GM13977 (cell line): ENCODE results near the gene RTKN.
A peak's percentile ranks its signal among the peaks of the same experiment; 100 is the strongest.

ENCODE experiments used
- DNase-seq: peaks from one replicate; pipeline ENCODE4 v3.0.0; 2012; ENCODE audit warnings: low spot score
- in situ Hi-C: fragments of 300-500 bp; cut with MboI; formaldehyde crosslinking; loops from one replicate; pipeline ENCODE4 v1.12.0; 2022; ENCODE audit warnings: low sequenced_read_pairs, low pct_unique_long_range_greater_than_20kb, mixed read lengths, inconsistent platforms; ENCODE audit not compliant: unreplicated experiment
- TF ChIP-seq, protein P1 (sequence below): IDR thresholded peaks from 2 replicates; pipeline ENCODE4 v1.5.1; 2012; ENCODE audit warnings: mild to moderate bottlenecking, control low read depth; ENCODE audit not compliant: insufficient read depth; ENCODE audit errors: extremely low read depth, missing control alignments

RTKN gene

DNA sequence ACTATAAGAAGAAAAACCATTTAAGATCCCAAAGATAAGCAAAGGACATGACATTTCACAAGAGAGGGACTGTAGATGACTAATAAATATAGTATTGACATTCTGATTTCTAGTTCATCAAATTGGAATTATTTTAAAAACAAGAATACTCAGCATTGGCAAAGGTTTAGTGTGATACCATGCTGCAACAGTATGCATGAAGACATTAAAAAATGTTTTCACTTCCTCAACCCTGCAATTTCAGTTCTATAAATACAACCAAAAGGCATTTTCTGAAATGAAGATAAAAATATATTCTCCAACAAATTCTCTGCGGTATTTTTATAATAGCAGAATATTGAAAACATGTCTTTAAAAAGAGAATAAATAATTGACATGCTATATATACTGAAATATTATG, 22.4 kb downstream of the RTKN start:
- no peak for DNase-seq
- TF ChIP-seq, protein P1, sequence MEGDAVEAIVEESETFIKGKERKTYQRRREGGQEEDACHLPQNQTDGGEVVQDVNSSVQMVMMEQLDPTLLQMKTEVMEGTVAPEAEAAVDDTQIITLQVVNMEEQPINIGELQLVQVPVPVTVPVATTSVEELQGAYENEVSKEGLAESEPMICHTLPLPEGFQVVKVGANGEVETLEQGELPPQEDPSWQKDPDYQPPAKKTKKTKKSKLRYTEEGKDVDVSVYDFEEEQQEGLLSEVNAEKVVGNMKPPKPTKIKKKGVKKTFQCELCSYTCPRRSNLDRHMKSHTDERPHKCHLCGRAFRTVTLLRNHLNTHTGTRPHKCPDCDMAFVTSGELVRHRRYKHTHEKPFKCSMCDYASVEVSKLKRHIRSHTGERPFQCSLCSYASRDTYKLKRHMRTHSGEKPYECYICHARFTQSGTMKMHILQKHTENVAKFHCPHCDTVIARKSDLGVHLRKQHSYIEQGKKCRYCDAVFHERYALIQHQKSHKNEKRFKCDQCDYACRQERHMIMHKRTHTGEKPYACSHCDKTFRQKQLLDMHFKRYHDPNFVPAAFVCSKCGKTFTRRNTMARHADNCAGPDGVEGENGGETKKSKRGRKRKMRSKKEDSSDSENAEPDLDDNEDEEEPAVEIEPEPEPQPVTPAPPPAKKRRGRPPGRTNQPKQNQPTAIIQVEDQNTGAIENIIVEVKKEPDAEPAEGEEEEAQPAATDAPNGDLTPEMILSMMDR, result no peak
- in situ Hi-C loops, result no loop called here

DNA sequence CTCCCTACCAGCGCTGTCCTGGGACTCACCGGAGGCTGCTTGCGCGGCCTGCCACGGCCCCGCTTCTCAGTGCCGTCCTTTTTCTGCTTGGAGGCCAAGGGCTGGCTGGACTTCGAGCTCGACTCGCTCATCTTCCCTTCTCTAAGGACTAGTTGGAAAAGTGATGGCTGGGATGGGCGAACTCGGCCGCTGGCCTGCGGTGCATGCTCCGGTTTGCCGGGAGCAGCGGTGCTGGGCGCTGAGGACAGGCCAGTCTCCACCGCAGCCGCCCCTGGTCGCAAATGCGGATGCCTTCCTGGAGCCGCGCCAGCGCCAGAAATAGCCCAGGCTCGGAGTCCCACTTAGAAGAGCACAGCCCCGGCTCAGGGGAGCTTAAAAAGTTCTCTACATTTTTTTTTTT, 23.4 kb downstream of the RTKN start:
- no peak for DNase-seq
- TF ChIP-seq, protein P1, result no peak
- in situ Hi-C loops, result no loop called here

DNA sequence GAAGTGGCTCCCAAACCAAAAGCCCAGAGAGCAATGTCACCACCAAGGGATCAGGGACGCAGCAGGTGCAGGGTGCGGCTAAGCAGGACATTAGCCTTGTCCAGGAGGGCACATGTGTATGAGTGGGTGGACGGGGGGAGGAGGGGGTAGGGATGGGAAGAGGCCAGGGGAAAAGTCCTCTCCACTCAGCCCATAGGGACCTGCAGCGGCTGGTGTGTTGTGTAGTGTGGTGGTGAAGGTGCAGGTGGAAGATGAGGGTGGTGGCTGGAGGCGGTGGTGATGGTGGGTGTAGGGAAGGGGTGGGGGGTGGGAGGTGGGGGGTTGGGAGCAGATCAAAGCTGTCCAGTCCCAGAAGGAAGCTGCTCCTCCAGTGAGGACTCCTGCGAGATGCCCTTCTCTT, 24.0 kb downstream of the RTKN start:
- in situ Hi-C loops, result no loop called here
- TF ChIP-seq, protein P1, result no peak
- DNase-seq, result no peak

DNA sequence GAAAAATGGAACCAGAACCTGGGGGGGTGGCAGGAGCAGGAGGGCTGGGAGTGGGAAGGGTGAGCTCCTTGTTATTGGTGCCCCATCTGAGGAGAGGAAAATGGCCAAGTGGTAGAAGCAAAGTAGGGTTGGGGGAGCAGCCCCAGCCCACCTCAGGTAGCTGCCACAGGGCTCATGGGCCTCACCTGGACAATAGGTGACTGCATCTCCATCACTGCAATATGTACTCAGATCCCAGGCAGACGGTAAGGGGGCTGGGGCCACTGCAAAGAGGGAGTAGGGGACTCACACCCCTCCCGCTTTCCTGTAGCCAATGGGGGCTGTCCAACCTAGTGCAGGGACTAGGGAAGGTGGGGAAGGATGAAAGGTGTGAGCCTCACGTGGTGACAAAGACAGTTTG, 24.5 kb downstream of the RTKN start:
- TF ChIP-seq, protein P1, result no peak
- DNase-seq, result no peak
- in situ Hi-C loops, result no loop called here

DNA sequence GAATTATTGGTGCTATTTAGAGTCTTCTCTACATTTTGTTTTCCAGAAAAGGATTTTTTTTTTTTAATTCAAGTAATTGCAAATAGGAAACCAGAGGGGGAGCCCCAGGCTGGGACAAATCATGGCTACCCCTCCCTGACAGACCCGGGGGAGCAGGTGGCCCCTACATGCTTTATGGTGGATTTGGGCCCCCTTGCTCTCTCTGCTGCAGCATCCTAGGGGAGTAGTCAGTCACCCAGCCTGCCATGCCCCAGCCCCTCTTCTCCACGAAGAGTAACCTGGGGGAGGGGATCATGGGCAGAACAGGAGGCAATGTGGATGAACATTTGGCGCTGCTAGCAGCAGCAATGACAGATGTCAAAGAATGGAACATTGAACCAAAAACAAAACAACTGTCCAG, 25.0 kb downstream of the RTKN start:
- in situ Hi-C loops, result no loop called here
- no peak for DNase-seq
- TF ChIP-seq, protein P1, result peak; percentile 20

DNA sequence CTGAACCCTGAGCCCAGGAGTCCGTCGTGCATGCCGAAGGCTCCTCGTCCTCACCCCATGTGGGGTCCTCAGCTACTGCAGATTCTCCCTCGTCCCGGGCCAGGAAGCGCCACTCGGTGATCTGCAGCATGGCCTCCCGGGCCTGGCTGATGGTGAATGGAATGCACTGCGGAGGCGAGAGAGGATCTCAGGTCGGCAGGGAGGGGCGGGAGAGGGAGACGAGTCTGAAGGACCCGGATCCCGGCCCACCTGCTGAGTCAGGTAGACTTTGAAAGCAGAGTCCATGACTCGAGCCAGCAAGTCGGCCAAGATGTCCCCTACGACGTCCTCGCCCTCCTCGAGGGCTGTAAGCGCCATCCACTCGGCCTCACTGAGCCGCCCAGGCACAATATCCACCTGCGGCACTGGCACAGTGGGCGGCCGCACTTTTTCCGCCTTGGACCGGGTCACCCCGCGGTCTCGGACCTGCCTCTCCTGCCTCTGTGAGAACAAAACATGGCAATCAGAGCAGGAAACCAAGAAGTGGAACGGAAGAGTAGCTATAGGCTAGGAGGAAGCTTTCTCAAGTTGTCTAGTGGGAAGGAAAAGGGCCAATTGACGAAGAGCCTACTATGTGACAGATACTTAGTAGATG, 25.9 kb downstream of the RTKN start:
- no peak for DNase-seq
- TF ChIP-seq, protein P1, result no peak
- in situ Hi-C loops, result no loop called here
